Measurements from ENCODE around the gene KRT4. TPM values are rescaled to one million over a fixed set of nuclear protein-coding genes. Genes with fewer than 3 reads are reported as not detected.

KRT4 gene
- total RNA-seq, 1 experiment from 2014 or later = not detected

DNA sequence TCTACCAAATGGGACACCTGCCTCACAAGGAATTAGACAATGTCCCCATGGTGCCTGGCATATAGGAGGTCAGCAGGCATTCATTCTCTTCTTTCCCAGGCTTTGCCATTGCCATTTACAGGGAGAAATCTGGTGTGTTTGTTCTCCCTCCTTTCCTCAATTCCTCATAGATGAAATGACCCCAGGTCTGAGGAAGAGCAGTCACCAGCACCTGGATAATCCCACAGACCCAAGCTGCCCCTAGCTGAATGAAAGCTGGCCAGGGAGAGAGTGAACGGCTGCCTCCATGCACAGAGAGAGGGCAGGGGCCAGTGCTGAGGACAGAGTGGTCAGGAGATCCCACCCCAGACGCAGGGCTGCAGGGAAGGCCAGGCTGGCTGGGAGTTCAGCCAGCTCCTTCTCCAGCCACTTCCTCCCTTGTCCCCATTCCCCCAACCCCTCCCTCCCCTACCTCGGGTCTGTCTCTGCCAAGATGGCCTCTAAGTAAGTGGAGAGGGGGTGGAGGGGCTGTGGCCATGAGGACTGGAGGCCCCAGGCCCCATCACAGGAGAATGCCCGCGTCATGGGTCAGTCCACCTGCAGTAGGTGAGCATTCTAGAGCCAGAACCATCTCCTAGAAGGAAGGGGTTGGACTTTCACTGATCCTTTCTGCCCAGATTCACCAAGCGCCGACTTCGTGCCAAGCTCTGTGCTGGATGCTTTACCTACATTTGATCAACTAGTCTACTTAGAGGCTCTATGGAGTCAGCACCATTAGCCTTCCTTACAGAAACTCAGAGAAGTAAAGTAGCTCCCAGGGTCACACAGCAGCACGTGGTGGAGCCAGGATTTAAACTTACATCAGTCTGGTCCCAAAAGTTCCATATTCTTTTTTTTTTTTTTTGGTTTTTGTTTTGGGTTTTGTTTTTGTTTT is 2.0 kb upstream of the KRT4 start:
- Histone ChIP-seq H4K91ac (ENCODE audit: insufficient read length, low read depth, low read length) (no peak overlapping the region), H3K23ac (ENCODE audit: insufficient read length, low read depth, low read length) (no peak overlapping the region), H3K14ac (ENCODE audit: insufficient read depth, low read length) (no peak overlapping the region), H2AK5ac (ENCODE audit: insufficient read length, low read length) (no peak overlapping the region), H3K79me2 (ENCODE audit: insufficient read depth, low read length) (no peaks in the 10 kb centered on the region), H3K18ac (ENCODE audit: insufficient read length, low read depth, low read length) (no peak overlapping the region), H4K8ac (replicated peaks; ENCODE audit: insufficient read length, low read depth, low read length) (no peak overlapping the region), H2BK15ac (ENCODE audit: low read depth, low read length) (no peak overlapping the region), H3K23me2 (ENCODE audit: insufficient read length, low read depth, low read length, poor library complexity, severe bottlenecking) (no peaks in the 10 kb centered on the region), H3T11ph (ENCODE audit: low read length) (no peak overlapping the region), H3K79me1 (ENCODE audit: insufficient read depth, low read depth, low read length, poor library complexity, severe bottlenecking) (no peaks in the 10 kb centered on the region), H4K5ac (ENCODE audit: insufficient read length, low read depth, low read length) (no peak overlapping the region), H3K9ac (ENCODE audit: extremely low read depth, insufficient read length, low read length) (no peak overlapping the region), H3K27ac (ENCODE audit: insufficient read length, low read depth, low read length) (no peak overlapping the region), H3K4me2 (ENCODE audit: insufficient read depth, insufficient read length, low read length) (no peak overlapping the region), H2BK20ac (ENCODE audit: low read depth, low read length, poor library complexity, severe bottlenecking) (no peak overlapping the region), H4K20me1 (ENCODE audit: control insufficient read depth, insufficient read depth, insufficient read length) (no peaks in the 10 kb centered on the region), H3K9me3 (ENCODE audit: control insufficient read depth, low read depth, low read length) (no peaks in the 10 kb centered on the region), H3K4me1 (ENCODE audit: insufficient read depth, low read length) (no peaks in the 10 kb centered on the region), H2AFZ (ENCODE audit: low read length) (no peak overlapping the region), H2BK5ac (ENCODE audit: insufficient read length, low read length) (no peak overlapping the region), H2BK12ac (ENCODE audit: insufficient read length, low read depth, low read length) (no peak overlapping the region), H3K4ac (ENCODE audit: low read depth, low read length) (no peak overlapping the region), H3K56ac (ENCODE audit: insufficient read length, low read depth, low read length) (no peak overlapping the region), H3K27me3 (ENCODE audit: insufficient read depth, low read length) (no peaks in the 10 kb centered on the region), H2BK120ac (ENCODE audit: low read depth, low read length, poor library complexity, severe bottlenecking) (no peak overlapping the region)
- peaks cover 3 to 7% of the 10 kb centered on the region in 2 experiments; a peak in 3 of 4 replicates for H3K4me1 Mint-ChIP-seq
- no peak for DNase-seq
- H3K27me3 Mint-ChIP-seq (ENCODE audit: low read depth) = peaks cover 3% of the 10 kb centered on the region
- H3K4me3 Mint-ChIP-seq = no peak overlapping the region
- WGBS (ENCODE audit: extremely low coverage, insufficient read length, low lambda C conversion rate) = no CpG with 5 or more reads among the region's 9 CpGs
- no peaks in the 10 kb centered on the region for H3K9me3 Mint-ChIP-seq
- no peak for TF ChIP-seq CTCF (conservative IDR thresholded peaks at IDR 0.05)
- no peaks in the 10 kb centered on the region; a peak in 1 of 7 replicates for H3K36me3 Mint-ChIP-seq (ENCODE audit: insufficient read depth in 1 of 3, low read depth in 3 of 3)
- H3K27ac Mint-ChIP-seq = peak overlapping the region in 1 of 3 experiments; percentile 49; a peak in 1 of 7 replicates

Data from H9 (cell line).